NCI-H69 (cell line): Measurements from ENCODE around the gene EPB41L2.
"Not testable (repeated sequence)": the region's sequence is repeated elsewhere in the genome, so short reads cannot be mapped to it uniquely, and the experiment has no call there.

ENCODE experiments used
- DNase-seq: peaks from one replicate; lab custom pipeline; 2025; lab: John Stamatoyannopoulos, UW

Gene EPB41L2

GRCh38 chr6:131063028-131063763 lies at the start of gene EPB41L2:
Gene EPB41L2 (minus strand): TSS chr6:131063245. CDS start chr6:130956485, 106,760 bp downstream.
- peak; percentile 88 for DNase-seq

DNA sequence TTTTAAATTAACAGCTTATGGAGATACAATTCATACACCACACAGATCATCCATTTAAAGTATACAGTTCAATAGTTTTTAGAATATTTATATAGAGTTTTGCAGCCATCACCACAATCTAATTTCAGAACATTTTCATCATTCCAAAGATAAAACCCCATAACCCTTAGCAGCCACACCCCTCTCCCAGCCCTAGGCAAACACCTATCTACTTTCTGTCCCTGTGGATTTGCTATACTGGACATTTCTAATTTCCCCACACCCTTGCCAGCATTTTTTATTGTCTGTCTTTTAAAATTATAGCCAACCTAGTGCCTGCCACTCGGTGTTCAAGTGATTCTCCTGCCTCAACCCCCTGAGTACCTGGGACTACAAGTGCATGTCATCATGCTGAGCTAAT lies 49.2 kb upstream of the EPB41L2 start:
- DNase-seq = no peak

- no peak for DNase-seq
These were observed 44.1 kb upstream of the EPB41L2 start for GRCh38 chr6:131107151-131107550.

GRCh38 chr6:131103901-131104300 lies 40.9 kb upstream of the EPB41L2 start:
- no peak for DNase-seq

GRCh38 chr6:131103296-131103695 lies 40.3 kb upstream of the EPB41L2 start:
- no peak for DNase-seq

GRCh38 chr6:131101911-131102680 lies 39.1 kb upstream of the EPB41L2 start:
- DNase-seq = no peak

DNA sequence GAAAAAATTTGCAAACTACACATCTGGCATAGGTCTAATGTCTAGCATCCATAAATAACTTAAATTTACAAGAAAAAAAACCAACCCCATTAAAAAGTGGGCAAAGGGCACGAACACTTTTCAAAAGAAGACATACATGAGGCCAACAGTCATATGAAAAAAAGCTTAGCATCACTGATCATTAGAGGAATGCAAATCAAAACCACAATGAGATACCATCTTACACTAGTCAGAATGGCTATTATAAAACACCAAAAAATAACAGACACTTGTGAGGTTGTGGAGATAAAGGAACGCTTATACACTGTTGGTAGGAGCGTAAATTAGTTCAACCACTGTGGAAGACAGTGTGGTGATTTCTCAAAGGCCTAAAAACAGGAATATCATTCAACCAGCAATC lies 33.7 kb upstream of the EPB41L2 start:
- no peak for DNase-seq

DNA sequence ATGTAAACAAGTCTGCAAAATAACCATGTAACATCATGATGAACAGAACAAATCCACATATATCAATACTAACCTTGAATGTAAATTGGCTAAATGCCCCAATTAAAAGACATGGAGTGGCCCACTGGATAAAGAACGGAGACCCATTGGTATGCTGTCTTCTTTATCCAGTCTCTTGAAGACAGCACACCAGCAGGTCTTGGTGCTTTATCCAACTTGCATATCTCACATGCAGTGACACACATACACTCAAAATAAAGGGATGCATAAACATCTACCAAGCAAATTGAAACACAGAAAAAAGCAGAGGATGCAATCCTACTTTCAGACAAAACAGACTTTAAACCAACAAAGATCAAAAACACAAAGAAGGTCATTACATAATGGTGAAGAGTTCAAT lies 30.3 kb upstream of the EPB41L2 start:
- no peak for DNase-seq

DNA sequence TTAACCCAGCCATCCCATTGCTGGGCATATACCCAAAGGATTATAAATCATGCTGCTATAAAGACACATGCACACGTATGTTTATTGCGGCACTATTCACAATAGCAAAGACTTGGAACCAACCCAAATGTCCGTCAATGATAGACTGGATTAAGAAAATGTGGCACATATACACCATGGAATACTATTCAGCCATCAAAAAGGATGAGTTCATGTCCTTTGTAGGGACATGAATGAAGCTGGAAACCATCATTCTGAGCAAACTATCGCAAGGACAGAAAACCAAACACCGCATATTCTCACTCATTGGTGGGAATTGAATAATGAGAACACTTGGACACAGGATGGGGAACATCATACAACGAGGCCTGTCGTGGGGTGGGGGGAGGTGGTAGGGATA lies 28.9 kb upstream of the EPB41L2 start:
- not testable (repeated sequence) for DNase-seq

- not testable (repeated sequence) for DNase-seq
These were observed 27.3 kb upstream of the EPB41L2 start for GRCh38 chr6:131090339-131090738.

GRCh38 chr6:131084982-131085381 lies 21.9 kb upstream of the EPB41L2 start:
- DNase-seq = no peak

GRCh38 chr6:131083687-131084086 lies 20.6 kb upstream of the EPB41L2 start:
- DNase-seq = no peak

GRCh38 chr6:131082335-131082734 lies 19.3 kb upstream of the EPB41L2 start:
- DNase-seq = no peak

DNA sequence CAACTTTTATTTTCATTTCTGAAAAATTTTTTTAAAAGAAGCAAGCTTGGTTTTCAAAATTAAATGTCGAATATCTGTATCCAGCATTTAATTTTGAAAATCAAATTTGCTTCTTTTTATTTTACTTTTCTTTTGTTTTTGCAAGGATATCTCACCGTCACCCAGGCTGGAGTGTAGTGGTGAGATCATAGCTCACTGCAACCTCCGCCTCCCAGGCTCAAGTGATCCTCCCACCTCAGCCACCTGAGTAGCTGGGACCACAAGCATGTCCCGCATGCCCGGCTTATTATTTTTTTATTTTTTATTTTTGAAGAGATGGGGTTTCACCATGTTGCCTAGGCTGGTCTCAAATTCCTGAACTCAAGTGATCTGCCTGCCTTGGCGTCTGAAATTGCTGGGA lies 17.0 kb upstream of the EPB41L2 start:
- no peak for DNase-seq

GRCh38 chr6:131073577-131073976 lies 10.5 kb upstream of the EPB41L2 start:
- no peak for DNase-seq

DNA sequence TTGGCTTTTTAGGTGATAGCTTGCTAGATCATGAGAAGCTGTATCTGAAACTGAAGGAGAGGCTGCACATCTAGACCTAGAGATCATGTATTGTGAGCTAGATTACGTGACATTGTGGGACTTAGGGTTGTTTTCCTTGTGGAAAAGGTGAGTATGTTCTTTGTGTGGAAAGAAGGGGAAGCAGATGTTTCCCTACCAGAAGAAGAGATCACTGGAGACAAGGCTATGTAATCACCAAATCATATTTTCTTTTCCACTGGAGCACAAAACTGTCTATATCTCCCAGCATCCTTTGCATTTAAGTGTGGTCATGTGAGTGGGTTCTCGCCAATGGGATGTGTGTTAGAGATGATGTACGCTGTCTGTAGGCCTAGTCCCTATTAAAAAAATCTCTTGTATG lies 7.0 kb upstream of the EPB41L2 start:
- no peak for DNase-seq

GRCh38 chr6:131068165-131068564 lies 5.1 kb upstream of the EPB41L2 start:
- no peak for DNase-seq

- DNase-seq = no peak
These were observed 4.5 kb upstream of the EPB41L2 start for GRCh38 chr6:131067521-131067920.

DNA sequence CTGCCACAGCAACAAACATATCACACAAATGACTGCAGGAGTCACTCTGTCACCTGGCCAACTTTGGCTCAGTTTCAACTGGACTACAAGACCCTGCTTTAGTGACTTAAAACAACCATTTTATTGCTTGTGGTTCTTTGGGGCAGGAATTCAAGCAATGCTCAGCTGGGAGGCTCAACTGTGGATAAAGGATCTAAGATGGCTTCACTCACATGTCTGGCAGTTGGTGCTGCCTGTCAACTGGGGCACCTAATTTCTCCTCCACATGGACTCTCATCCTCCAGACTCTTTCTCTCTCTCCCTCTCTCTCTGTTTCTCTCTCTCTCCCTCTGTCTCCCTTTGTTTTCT lies 2.8 kb upstream of the EPB41L2 start:
- no peak for DNase-seq

GRCh38 chr6:131065112-131065823 lies 2.2 kb upstream of the EPB41L2 start:
- no peak for DNase-seq

- DNase-seq = no peak
These were observed 773 bp upstream of the EPB41L2 start for GRCh38 chr6:131063764-131064272.

GRCh38 chr6:131062241-131063027 lies 611 bp downstream of the EPB41L2 start:
- DNase-seq = peak; percentile 47
